Activated CD4-positive, CD25-positive, alpha-beta regulatory T cell treated with anti-CD3 and anti-CD28 coated beads, Interleukin-2, amount 50 U/mL, for 16 hours (primary cell): ENCODE measurements around the gene GOLGA1.
"Not testable (repeated sequence)": the region's sequence is repeated elsewhere in the genome, so short reads cannot be mapped to it uniquely, and the experiment has no call there.

Source experiments
- DNase-seq: peaks from one replicate; pipeline ENCODE4 v3.0.0-alpha.2; 2020; ENCODE audit warnings: low read depth, low spot score

GOLGA1 gene

DNA sequence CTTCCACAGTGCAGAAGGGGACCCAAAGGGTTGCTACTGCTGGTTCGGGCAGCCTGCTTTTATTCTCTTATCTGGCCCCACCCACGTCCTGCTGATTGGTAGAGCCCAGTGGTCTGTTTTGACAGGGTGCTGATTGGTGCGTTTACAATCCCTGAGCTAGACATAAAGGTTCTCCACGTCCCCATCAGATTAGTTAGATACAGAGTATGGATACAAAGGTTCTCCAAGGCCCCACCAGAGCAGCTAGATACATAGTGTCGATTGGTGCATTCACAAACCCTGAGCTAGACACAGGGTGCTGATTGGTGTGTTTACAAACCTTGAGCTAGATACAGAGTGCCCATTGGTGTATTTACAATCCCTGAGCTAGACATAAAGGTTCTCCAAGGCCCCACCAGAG, 102.8 kb downstream of the GOLGA1 start:
- DNase-seq, result not testable (repeated sequence)

DNA sequence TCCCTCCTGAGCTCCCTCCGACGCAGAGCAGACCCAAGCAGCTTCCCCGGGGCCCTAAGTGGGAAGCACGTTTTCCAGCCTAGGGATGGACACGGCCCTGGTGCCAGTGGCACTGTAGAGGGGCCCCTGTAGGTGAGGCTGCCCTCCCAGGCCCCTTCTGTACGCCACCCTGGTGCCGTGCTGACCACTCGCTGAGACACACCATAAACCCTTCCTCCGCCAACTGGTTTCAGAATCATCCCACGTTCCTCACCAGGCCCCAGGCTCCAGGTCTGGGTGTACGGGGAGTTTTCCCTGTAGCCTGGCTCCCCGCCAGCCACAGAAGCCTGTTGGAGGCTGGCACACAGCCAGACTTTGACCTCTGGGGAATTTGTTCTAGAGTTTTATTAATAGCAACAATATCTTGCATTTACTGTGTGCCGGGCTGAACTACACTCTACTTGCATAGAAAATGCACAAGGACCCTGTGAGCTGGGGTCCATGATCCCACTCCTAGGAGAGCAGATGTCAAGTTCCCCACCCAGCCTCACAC, 105.8 kb downstream of the GOLGA1 start:
- no peak for DNase-seq

DNA sequence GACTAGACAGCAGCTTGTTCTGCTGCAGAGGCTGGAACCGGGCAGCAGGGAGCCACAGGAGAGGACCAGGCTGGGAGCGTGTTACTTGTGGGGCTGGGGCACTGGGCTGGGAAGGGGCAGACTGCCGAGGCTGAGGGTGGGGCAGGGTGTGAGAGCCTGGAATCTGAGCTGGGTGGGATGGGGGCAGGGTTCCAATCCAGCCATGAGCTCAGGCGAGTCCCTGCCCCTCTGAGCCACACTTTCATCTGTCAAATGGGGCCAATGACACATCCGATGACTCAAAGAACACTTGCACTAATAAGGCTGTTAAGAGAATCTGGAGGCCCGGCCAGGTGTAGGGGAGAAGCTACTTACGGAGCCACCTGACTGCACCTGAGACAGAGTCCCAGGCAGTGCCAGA, 106.3 kb downstream of the GOLGA1 start:
- DNase-seq, result no peak

DNA sequence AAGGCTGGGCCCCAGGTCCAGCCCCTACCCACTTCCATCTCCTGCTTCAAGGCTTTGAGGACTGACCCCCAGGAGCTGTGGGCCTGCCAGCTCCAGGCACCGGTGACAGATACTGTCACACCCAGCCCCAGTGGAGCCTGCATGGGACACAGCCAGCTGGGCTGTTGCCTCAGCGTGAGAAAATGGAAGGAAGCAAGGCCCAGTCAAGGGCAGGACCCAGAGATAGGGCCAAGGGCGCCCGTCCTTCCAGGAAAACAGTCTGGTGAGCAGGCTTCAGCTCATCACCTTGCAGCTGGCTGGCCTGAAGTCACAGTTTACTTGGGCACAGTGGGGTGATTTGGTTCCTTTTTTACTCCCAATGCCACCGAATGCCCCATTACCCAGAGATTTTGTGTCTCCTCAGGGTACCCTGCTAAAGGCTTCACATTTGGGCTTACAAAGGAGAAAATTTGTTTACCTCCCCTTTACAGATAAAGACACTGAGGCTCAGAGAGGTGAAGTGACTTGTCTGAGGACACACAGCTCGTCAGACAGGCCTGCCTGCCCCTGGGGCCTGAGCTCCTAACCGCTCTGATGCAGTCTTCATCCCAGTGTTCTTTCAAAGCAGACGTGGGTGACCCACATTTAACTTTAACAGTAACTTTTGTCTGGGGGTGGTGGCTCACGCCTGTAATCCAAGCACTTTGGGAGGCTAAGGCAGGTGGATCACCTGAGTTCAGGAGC, 109.1 kb downstream of the GOLGA1 start:
- DNase-seq, result no peak

DNA sequence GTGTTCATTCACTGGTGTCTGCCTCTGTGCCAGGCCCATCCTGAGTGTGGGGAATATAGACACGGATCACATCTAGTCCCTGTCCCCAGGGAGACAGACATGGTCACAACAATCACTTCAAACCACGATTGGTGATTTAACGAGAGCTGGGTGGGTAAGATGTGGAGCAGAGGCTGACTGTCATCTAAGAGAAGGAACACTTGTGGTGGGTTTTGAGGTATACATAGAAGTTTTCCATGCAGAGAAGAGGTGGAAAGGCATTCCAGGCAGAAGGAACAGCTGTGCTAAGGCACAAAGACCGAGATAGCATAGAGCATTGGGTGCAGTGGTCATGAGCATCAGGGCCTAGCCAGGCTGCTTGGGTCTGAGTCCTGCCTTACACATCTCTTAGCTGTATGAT, 110.3 kb downstream of the GOLGA1 start:
- DNase-seq, result no peak

DNA sequence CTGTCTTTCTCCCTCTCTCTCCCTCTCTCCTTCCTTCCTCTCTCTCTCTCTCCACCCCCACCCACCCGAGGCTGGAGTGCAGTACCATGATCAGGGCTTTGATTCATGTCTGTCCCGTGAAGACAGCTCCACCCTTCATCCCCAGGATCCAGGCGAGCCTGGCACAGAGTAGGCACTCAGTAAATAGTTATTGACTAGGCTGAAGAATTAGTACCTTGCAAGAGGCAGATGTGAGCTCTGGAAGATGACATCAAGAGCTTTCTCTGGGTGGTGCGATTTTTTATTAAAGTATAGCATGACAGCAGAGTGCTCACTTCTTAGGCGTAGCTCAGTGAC, 111.6 kb downstream of the GOLGA1 start:
- no peak for DNase-seq

DNA sequence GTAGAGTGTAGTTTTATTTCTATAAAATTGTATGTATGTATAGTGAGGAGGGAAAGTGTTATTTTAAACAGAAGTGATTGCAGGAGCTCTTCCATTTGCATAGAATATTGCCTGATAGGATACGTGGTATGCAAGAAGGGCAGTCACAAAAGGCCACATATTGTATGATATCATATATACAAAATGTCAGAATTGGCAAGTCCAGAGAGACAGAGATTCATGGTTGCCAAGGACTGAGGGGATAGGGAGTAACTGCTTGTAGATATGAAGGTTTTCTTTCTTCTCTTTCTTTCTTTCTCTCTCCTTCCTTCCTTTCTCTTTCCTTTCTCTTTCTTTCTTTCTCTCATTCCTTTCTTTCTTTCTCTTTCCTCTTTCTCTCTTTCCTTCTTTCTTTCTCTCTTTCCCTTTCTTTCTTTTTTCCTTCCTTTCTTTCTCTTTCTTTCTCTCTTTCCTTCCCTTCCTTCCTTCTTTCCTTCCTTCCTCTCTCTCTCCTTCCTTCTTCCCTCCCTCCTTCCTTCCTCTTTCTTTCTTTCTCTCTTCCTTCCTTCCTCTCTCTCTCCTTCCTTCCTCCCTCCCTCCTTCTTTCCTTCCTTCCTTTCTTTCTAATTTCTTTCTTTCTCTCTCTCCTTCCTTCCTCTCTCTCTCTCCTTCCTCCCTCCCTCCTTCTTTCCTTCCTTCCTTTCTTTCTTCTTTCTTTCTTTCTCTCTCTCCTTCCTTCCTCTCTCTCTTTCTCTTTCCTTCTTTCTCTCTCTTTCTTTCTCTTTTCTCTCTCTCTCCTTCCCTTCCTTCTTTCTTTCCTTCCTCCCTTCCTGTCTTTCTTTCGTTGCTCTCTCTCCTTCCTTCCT, 112.2 kb downstream of the GOLGA1 start:
- DNase-seq, result no peak
